ENCODE measurements around the gene PTPN22. TPM values are rescaled to one million over a fixed set of nuclear protein-coding genes. Genes with fewer than 3 reads are reported as not detected.

The PTPN22 gene
- total and polyA plus RNA-seq, 8 donors: 0.57 to 2.3 (median 1.1) TPM

GRCh38 chr1:113783254-113784103 is 88.0 kb downstream of the PTPN22 start:
- Histone ChIP-seq H3K4me3 (no peak overlapping the region), H3K27ac (peak overlapping the region in 2 of 4 donors; percentile 39 to 50), H3K4me1 (peaks cover 23 to 43% (median 34%) of the 10 kb centered on the region in 3 donors), H3K9me3 (no peaks in the 10 kb centered on the region), H3K27me3 (no peaks in the 10 kb centered on the region), H3K36me3 (no peaks in the 10 kb centered on the region)
- intact Hi-C loops (cut with DNase I): no loop called here
- ATAC-seq (peak; percentile 64 to 87 (median 77)), FAIRE-seq (no peak), DNase-seq (peak in 1 of 6 donors; percentile 28)
- 44 to 46% methylated on average over 4 of the region's 4 CpGs for WGBS, 2 donors
- TF ChIP-seq CTCF (IDR thresholded peaks at IDR 0.05): no peak

GRCh38 chr1:113782406-113782805 is 89.1 kb downstream of the PTPN22 start:
- no peaks in the 10 kb centered on the region for H3K36me3 ChIP-seq
- H3K4me1 ChIP-seq: peaks cover 23 to 43% (median 33%) of the 10 kb centered on the region in 3 donors
- no peak for TF ChIP-seq CTCF (IDR thresholded peaks at IDR 0.05)
- DNase-seq: no peak
- H3K27ac ChIP-seq: no peak overlapping the region
- H3K27me3 ChIP-seq: no peaks in the 10 kb centered on the region
- H3K4me3 ChIP-seq: no peak overlapping the region
- intact Hi-C loops (cut with DNase I): no loop called here
- WGBS, 2 donors: 22 to 23% methylated on average over 2 of the region's 2 CpGs
- FAIRE-seq: no peak
- no peaks in the 10 kb centered on the region for H3K9me3 ChIP-seq
- ATAC-seq: no peak

- Histone ChIP-seq H3K4me1 (peaks cover 16 to 35% (median 33%) of the 10 kb centered on the region in 3 donors), H3K4me3 (no peak overlapping the region), H3K27ac (no peak overlapping the region), H3K9me3 (no peaks in the 10 kb centered on the region), H3K27me3 (no peaks in the 10 kb centered on the region), H3K36me3 (peaks cover 0 to 4% (median 0%) of the 10 kb centered on the region in 3 donors)
- ATAC-seq: no peak
- WGBS, 2 donors: 75 to 82% methylated on average over 5 of the region's 5 CpGs
- intact Hi-C loops (cut with DNase I): no loop called here
- TF ChIP-seq CTCF (IDR thresholded peaks at IDR 0.05): no peak
- no peak for DNase-seq
- FAIRE-seq: no peak
Observed at GRCh38 chr1:113780374-113781146, 91.0 kb downstream of the PTPN22 start.

DNA sequence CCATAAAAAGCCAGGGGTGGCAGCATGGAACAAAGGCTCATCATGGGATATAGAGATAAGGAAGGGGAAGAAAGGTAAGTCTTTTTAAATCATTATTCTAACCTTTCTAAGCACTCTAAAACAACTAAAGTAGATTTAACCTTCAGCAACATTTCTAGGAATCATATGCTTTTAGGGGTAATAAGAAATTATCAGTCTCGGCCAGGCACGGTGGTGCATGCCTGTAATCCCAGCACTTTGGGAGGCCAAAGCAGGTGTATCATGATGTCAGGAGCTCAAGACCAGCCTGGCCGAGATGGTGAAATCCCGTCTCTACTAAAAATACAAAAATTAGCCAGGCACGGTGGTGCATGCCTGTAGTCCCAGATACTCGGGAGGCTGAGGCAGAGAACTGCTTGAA is 92.0 kb downstream of the PTPN22 start:
- H3K9me3 ChIP-seq: no peaks in the 10 kb centered on the region
- peaks cover 16 to 33% (median 26%) of the 10 kb centered on the region in 3 donors for H3K4me1 ChIP-seq
- FAIRE-seq (no peak), DNase-seq (no peak), ATAC-seq (no peak)
- WGBS, 2 donors: 96 to 97% methylated on average over 6 of the region's 6 CpGs
- TF ChIP-seq CTCF (IDR thresholded peaks at IDR 0.05): no peak
- no peak overlapping the region for H3K4me3 ChIP-seq
- intact Hi-C loops (cut with DNase I): no loop called here
- peaks cover 0 to 8% (median 0%) of the 10 kb centered on the region in 3 donors for H3K36me3 ChIP-seq
- H3K27me3 ChIP-seq: no peaks in the 10 kb centered on the region
- H3K27ac ChIP-seq: no peak overlapping the region

All from pancreas (tissue), 10 donors.